Stimulated activated naive CD4-positive, alpha-beta T cell (primary cell): ENCODE data around the gene PLK2.

ENCODE experiments used
- DNase-seq, 6 experiments: peaks; one replicate each; lab custom pipeline; 2025; lab: John Stamatoyannopoulos, UW

PLK2 gene

DNA sequence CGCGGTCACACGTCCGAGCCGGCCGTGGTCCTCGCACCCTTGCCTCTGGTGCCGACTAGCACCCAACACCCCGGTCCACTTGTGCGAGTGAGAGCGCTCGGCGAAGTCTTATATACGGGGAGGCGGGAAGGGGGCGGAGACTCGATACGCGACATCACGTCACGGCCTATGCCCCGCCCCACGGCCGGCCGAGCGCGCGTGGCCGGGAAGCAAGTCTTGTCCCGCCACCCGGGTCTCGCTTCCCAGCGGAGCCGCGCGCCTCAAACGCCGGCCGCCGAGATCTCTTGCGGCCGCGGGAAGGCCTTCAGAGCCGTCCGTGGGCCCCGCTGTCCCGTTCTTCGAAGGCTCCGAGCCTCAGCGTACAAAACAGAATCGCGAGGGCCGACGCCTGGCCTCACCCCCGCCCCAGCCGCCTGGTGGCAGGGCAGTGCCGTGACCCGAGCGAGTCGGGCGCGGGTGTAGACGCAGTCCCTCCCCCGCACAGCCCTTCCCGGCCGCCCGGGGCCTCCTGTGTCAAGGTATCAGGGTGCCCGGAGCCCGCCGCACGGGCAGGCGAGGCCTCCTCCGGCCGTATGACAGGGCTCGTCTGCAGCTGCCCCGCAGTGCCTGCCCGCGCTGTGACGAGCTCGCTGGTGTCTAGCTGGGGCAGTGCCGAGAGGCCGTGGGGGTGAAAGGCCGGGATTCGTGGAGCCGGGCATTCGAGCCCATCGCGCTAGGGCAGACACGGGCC is at the start of gene PLK2:
Gene PLK2, minus strand, starts transcription at position 85 of the 730 bp plus-strand sequence. CDS start 127 bp downstream, outside the sequence.
- DNase-seq: peak; percentile 85 to 97 (median 92)

DNA sequence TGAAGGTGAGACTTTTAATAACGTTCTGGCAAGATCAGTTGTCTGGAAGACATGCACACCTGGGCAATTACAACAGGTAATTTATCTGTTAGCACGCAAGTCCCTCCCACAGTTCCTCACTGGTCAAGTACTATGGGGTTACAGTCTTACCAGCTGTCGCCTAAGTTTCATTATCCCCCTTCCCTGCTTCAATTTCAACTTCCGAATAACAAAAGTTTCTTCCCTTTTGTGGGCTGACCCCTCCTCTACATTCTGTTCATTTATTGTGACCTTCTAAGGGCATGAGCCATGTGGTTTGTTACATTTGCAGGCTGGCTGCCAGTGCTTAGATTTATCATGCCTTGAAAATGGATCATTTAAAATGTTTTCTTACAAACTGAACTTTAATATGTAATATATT is 47.8 kb upstream of the PLK2 start:
- no peak for DNase-seq

DNA sequence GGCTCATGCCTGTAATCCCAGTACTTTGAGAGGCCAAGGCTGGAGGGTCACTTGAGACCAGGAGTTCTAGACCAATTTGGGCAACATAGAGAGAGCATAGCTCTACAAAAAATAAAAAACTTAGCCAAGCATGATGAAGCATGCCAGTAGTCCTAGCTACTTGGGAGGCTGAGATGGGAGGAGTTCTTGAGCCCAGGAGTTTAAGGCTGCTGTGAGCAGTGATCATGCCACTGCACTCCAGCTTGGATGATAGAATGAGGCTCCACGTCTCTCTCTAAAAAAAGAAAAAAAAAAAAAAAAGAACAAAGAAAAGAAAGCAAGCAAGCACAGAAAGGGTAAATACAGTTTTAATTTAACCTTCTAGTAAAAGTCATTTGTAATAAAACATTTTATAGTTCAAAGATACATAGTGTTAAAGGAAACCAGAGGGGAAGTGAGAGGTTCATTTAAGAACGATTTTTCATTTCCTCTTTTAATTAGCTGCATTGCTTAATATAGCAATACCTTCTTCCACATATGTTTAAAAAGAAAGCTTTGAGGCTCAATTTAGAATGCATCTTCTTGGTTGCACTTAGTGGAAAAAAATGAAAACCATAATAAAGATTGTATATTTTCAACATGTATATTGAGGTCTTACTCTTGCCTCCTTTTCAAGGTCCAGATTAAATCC is 46.2 kb upstream of the PLK2 start:
- no peak for DNase-seq

DNA sequence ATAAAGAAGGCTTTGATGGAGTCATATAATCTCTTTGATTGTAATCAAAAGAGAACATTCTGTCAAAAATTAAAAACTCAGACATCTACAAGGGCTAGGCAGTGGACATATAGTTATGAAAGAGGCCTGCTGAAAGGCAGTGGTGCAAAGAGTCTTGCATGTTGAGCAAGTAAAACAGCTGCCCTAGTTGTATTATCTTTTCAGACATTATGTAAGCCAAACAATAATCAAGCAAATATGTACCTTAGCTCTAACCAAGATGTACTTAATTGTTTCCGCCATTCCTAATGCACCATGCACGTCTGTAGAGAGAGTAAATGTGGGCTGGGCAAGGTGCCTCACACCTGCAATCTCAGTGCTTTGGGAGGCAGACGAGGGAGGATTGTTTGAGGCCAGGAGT is 45.6 kb upstream of the PLK2 start:
- no peak for DNase-seq

DNA sequence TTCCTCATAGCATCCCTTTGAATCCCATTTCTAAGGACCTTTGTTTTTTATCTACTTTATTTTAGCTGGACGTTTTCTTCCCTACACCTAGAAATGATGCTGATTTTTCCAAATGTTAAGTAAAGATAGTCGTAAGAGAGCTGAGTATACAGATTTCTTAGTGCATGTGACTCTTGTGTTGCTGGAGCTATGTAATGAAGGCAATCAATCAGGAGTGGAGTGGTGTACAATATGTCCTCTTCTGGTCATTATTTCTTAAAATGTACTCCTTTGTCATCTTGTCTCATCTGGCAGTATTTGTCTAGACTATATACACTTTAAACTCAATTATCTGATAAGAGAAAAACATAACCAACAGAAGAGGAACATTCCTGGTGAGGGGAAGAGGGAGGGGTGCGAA is 44.9 kb upstream of the PLK2 start:
- no peak for DNase-seq

DNA sequence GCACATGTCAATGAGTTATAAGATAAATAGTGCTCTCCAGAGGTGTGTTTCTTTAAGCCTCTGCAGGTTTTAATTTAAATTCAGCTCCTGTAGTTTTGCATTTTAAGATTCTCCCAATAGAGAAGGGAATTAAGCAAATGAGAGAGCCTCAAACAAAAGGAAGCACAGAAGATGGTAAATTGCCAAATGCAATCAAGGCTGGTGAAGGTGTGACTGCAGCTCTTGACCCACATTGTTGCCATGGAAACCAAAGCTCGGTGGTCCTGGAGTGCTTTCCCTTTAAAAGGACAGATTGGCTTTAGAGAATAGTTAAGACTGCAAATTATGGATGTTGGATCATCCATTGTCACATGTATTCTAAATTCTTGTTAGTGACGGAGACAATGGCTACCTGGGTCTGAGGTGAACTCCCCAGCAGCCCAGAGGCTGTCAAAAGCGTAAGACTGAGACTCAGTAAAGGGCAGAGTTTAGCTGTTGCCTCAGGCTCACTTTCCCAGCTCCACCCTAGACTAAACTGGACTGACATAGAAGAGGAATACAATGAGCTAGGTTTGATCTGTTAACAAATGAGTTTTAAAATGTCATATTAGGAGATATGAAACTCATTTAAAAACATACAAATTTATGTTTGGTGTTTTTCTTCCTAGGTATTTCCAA is 43.6 kb upstream of the PLK2 start:
- no peak for DNase-seq

DNA sequence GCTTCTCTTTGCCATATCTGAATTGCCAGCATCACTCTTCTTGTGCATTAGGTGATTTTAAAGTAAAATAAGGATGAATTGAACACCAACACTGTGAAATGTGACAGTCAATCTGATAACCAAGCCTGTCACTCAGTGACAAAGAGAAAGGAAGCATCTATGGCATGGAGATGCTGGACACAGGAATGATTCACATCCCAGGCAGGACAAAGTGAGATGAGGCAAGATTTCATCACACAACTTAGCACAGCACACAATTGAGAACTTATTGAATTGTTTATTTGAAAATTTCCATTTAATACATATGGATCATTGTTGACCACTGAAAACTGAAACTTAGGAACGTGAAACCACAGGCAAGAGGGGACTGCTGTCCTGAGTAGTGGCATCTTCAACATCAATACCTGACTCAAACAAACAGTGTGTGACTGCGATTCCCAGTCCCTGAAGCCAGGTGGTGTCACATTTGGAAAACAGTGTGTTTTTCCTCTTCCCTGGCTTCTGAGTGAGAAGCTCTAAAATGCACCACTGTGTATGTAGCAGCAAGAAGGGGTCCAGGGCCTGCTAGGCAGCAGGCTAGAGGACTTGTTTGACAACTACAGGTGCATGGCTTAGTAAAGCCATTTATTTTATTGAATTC is 42.0 kb upstream of the PLK2 start:
- DNase-seq: no peak

DNA sequence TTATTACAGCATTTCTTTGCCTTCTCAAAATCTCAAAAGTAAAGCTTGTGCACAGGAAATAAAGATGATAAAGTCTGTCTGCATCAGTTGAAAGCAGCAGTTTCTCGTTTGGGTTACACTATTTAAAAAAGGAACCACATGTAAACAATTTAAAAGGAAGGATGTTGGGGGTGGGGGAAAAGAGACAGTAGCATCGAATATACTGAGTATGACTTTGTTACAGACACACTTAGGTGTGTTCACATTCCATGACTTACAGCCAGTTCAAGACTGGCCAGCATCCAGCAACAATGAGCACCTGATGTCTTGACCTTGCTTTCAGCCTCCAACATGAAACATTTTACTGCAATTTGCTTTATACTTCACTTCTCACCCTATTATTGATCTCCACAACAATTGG is 40.1 kb upstream of the PLK2 start:
- peak in 2 of 6 experiments; percentile 1 to 13 for DNase-seq

DNA sequence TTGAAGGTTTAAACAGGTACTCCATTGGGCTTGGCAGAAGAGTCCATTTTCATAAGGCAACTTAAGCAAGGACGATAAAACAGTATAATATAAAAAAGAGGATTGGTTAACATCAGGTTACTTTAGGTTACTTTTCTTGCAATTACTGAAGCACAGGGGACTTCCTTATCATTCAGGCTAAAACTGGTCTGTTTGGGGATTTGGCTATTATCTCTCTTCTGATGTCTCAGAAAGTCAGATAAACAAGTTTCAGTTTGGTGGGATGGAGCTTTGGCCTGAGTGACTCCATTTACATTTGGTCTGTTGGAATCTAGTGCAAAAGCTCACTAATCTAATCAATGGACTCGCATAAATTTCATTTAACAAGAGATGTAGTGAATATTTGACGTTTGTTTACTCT is 39.3 kb upstream of the PLK2 start:
- DNase-seq: no peak

DNA sequence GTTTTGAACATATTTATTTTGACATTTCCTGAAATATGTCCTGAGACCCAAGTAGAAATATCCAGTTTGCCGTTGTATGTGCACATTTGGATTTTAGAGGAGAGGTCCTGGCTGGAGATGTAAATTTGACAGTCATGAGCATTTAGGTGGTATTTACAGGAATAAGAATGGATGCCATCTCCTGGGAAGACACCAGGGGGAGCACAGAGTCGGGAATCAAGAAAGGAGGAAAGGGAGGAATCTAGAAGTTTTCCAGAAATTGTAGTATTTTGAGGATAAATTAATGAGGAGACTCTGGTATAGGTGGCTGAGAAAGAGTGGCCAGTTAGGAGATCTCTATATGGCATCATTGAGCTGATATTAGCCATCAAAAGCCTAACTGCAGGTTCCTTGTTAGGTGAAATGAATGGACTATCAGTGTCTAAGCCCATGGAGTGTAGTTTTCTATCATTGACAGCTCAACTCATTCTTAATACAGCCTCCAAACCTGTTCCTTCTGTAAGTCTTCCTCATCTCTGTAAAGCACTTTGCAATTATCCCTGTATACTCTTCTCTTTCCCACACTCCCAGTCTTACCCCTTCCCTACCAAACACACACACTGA is 38.6 kb upstream of the PLK2 start:
- DNase-seq: no peak

DNA sequence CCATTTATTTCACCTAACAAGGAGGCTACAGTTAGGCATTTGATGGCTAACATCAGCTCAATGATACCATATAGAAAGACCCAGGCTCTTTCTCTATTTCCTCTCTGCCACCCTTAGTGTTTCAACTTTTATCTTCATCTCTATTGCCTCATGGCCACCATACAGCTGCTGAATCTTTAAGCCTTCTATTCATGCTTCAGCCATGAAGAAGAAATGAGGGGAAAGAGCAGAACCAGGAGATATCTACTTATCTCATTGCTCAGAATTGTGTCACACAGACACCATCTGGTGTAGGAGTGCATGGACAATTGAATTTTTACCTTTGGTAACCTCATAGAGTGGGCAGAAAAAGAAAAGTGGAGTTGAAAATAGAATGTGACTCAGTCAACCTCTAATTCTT is 38.0 kb upstream of the PLK2 start:
- no peak for DNase-seq

DNA sequence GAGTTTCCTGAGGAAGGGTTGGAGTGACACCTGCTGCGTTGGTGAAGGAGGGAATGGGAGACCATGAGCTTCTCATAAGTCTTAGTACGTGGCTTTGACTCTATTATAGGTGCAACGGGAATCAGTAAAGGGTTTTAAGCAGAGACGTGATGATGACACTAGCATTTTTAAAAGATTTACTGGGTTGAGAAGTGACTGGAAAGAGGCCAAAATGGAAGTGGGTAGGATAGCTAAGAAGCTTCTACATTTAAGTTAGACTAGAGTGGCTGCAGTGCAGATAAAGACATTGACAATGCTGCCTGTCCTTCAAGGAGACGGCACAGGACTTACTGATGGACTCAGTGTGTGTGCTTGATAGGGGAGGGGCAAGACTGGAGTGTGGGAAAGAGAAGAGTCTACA is 37.5 kb upstream of the PLK2 start:
- DNase-seq: no peak

DNA sequence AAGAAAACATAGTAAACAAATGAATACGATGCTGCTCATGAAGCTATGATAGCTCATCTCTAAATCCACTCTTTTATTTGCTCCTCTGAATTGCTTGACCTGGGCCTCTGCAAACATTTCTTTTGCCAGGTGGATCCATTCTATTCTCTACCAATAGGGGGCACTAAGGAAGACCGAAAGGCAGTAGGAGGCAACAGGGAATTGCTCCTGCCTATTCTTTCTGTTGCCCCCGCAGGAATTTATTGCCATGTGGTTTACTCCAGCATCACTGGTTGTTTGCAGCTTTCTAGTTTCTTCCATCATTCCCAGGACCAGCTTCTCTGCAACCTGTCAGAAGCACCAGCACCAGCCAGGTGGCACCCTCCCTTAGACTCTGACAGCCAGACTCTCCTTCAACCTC is 36.6 kb upstream of the PLK2 start:
- no peak for DNase-seq

DNA sequence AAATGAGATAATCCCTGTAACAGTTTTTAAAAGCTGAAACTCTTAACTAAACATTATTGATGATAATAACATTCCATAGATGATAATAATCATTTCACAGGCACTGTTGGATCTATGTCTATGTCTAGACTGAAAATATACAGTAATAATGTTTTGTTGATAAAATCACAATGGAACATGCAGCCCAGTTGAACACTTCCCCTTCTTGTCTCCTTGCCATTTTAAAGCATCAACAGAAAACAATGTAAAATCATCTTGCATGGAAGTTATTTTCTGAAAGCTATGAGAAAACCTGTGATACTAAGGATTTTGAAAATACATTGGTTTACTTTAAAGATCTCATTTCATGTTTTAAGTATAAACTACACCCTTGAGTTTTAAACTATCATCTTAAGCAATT is 33.3 kb upstream of the PLK2 start:
- no peak for DNase-seq

DNA sequence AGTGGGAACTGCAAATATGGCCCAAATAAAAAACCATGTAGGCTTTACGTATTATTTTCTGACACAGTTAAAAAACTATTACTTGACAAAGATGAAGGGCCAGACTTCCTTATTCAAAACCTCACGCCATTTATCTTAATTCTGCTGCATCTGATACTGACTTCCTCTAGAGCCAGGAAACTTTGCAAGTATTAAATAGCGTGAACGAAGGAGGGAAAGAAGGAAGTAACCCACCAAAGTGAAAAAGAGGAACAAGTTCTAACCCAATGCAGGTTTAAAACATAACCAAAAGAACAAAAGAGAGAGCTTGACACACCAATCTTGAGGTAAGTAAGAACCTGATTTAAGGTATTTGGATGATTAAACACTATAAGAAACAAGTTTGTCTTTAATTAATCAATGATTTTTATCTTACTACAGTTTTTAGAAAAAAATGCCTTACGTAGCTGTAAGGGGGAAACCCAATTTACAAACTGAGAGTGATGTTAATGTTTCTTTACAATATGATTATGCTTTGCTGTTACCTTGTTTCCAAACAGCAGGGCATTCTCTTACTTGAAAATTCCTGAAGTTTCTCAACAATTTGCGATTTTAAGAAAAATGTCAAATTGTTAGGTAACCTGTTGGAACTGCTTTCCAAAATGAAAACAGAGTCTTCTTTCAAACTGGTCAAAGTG is 31.5 kb upstream of the PLK2 start, which contains the start of gene GAPT:
Gene GAPT, plus strand, starts transcription at position 220 of the 677 bp plus-strand sequence. CDS start 3,102 bp downstream, outside the sequence.
- DNase-seq: no peak

DNA sequence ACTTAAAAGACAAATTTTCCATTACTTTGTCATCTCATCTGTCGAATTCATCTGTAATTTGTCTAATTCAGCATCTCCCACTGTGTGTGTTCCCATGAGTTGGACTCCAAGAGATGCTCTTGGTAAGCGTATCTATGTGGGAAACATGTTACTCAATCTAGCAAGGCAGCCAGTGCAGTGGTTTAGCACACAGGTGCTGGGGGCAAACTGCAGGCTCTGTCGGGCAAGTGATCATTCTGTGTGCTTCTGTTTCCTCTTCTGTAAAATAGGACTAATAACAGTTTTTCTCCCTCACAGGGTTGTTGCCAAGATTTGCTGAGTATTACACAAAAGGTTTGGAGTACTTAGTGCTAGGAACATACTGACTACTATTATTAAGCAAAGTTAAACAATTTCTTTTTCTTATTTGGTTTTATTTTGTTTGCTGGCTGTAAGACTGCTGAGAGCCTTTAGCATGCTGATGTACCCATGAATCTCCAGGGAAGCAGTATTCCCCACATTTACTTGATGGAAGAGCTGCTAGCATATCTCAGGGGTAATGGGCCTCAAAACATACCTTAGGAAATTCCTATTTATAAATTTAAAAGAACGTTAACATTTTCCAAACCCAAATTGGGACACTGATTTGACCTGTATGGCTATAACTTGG is 30.6 kb upstream of the PLK2 start:
- no peak for DNase-seq

DNA sequence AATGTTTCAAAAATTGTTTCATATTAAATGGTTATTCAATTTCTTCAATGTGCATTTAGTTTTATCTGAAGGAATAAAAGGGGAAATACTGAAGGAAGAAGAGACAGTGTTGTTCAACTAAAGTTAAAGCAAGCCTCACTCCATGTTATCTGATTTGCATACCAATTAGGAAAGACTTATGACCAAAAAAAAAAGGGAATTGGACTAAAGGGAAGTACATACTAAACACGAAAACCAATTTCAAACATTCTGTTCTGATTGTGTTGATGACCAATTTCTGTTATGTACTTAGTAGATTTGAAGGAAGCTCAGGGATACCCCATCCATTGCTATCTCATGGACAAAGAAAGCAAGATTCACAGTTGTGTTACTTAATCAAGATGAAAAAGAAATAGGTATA is 26.4 kb upstream of the PLK2 start:
- DNase-seq: no peak

DNA sequence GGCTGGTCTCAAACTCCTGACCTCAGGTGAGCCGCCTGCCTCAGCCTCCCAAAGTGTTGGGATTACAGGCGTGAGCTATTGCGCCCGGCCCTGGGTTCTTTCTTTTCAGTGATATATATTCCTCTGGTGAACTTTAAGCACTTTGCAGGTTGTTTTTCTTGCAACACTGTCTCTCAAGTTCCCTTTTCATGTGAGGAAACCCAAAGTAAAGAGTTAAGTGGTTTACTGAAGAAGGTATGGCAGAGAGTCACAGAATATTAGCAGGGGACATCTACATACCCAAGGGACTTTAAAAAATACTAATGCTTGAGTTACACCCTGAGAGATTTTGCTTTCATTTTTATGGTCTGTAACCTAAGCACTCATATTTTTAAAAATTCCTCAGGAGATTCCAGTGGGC is 24.6 kb upstream of the PLK2 start:
- DNase-seq: no peak

DNA sequence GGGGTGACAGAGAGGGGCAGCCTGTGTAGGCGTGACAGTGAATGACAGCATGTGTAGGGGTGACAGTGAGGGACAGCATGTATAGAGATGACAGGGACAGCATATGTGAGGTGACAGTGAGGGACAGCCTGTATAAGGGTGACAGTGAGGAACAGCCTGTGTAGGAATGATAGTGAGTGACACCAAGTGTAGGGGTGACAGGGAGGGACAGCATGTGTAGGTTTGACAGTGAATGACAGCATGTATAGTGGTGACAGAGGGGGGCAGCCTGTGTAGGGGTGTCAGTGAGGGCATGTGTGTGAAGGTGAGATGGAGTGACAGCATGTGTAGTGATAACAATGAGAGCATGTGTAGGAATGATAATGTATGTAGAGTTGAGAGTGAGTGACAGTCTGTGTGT is 22.6 kb upstream of the PLK2 start:
- no peak for DNase-seq

DNA sequence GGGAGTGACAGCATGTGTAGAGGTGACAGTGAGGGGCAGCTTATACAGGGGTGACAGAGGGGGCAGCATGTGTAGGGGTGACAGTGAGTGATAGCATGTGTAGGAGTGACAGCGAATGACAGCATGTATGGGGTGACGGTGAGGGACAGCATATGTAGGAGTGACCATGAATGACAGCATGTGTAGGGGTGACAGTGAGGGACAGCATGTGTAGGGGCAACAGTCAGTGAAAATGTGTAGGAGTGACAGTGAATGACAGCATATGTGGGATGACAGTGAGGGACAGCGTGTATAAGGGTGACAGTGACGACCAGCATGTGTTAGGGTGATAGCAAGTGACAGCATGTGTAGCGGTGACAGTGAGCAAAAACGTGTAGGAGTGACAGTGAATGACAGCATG is 21.9 kb upstream of the PLK2 start:
- no peak for DNase-seq

DNA sequence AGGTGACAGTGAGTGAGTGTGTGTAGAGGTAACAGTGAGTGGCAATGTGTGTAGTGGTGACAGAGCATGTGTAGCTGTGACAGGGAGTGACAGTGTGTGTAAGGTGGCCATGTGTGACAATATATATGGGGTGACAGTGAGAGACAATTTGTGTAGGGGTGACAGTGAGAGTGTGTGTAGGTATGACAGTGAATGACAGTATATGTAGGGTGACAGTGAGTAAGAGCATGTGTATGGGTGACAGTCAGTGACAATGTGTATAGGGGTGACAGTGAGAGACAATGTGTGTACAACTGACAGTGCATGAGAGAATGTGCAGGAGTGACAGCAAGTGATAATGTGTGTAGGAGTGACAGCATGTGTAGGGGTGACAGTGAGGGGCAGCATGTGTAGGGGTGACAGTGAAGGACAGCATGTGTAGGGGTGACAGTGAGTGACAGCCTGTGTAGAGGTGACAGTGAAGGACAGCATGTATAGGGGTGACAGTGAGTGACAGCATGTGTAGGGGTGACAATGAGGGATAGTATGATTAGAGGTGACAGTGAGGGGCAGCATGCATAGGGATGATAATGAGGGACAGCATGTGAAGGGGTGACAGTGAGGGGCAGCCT is 21.3 kb upstream of the PLK2 start:
- no peak for DNase-seq
